Stimulated activated CD8-positive, alpha-beta memory T cell treated with anti-CD3 and anti-CD28 coated beads, Interleukin-7, amount 100 ng/mL, for 1 hour (primary cell): ENCODE measurements around the gene INTS7.

Source experiments
- DNase-seq, 2 donors: peaks; one replicate each; pipeline ENCODE4 v3.0.0-alpha.2; 2020; ENCODE audit warnings: low read depth in 2 of 2

The INTS7 gene

DNA sequence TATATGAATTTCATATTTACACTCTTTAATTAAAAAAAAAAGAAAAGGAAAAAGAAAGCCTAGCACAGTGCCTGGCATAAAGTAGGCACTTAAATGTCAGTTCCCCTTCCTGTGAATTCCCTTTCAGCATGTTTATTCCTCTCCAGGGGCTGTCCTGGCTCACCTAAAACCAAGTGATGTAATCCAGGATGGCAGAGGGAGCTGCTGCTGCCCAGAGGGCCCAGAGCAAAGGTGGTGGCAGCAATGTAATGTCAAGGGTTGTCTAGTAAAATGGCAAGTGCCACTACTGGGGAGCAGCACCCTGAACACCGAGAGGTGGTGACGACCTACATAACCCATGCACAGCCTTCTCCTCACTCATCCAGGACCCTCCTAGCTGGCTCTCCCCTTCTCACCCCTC is 126.4 kb downstream of the INTS7 start:
- no peak for DNase-seq

DNA sequence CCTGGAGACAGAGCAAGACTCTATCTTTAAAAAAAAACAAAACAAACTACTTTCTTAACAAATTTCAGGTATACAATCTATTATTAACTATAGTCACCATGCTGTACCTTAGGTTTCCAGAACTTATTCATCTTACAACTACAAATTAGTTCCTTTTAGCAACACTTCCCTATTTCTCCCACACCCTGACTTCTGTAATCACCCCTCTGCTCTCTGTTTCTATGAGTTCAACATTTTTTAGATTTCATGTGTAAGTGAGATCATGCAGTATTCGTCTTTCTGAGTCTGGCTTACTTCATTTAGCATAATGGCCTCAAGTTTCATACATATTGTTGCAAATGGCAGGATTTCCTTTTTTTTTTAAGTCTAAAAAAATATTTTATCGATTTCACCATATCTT is 126.9 kb downstream of the INTS7 start:
- DNase-seq, result no peak

DNA sequence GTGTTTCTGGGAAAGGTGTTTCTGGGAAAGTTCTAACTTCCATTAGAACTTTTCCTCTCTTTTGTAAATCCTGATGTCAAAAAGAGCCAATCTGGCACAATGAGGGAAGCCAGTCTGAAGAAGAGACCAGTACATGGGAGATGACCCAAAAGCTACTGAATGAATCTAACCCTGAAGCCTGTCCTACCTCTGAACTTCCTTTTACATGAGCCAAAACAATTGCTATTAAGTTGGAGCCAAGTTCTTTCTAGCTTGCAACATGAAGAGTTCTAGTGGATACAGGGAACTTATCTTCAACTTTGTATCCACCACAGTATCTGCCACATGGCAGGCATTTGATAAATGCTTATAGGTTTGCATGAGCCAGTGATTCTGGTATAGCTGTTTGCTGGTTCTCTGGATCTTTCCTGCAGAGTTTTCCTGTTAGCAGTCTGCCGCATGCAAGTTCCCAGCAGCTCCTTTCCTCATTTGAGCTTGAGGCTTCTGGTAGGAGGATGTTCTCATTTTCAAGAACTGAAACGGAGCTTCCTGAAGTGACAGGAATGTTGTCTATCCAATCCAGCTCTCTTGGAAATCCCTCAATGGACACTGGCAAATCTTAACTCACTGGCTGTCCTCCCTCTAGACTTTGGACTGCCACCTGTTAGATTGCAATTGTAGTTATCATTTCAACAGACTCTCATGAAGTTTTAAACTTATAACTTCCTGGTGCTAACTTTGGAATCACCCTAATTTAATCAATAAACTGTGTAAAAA is 131.7 kb downstream of the INTS7 start:
- no peak for DNase-seq

DNA sequence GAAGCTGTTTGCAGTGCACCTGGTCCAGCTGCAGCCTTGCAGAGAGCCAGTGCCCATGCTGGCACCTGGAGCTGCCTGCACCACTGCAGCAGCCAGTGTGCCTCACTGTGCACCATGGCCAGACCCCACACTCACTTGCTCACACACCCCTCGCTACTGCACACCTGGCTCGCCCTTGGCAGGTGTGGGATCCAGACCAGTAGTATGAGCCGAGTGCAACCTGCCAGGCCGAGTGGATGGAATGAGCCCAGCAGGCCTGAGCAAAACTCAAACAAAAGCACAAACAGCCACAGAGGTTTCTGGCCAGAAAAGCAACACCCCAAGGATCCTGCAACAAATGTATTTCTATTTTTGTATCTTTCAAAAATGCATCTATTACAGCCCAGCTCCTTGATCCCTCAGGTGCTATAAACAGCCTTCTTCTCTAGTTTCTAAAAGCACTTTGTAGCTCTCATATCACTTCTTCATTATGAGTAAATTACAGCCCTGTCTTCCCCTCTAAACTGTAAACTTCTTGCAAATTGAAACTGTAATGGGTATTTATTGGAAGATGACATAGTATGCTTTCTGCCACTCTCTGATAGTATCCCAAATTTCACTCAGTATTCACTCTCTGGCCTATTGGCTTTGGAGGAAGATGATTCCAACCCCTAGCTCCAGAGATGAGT is 132.6 kb downstream of the INTS7 start:
- no peak for DNase-seq

DNA sequence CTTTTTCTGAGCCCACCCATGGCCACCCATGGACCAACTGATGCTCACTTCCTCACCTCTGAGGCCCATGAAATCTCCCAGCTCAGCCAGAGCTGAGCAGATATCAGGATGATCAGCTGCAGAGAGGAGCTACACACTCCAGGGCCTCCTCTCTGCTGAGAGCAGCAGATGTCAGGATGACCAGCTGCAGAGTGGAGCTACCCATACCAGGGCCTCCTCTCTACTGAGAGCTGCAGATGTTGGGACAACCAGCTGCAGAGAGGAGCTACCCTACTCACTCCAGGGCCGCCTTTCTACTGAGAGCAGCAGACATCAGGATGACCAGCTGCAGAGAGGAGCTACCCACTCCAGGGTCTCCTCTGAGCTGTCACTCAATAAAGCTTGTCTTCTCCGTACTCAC is 133.4 kb downstream of the INTS7 start:
- DNase-seq, result no peak

DNA sequence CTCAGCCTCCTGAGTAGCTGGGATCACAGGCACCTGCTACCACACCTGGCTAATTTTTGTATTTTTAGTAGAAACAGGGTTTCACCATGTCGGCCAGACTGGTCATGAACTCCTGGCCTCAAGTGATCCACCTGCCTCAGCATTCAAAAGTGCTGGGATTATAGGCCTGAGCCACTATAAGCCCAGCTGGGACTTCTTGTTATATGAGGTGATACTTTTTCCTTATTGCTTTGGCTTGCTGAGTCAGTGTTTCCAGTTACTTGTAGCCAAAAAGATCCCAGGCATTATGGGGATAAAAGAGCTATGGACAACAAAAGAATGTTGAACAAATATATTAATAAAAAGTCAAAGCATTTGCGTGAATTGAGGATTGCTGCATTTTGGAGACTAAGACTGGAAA is 134.9 kb downstream of the INTS7 start:
- DNase-seq, result no peak

DNA sequence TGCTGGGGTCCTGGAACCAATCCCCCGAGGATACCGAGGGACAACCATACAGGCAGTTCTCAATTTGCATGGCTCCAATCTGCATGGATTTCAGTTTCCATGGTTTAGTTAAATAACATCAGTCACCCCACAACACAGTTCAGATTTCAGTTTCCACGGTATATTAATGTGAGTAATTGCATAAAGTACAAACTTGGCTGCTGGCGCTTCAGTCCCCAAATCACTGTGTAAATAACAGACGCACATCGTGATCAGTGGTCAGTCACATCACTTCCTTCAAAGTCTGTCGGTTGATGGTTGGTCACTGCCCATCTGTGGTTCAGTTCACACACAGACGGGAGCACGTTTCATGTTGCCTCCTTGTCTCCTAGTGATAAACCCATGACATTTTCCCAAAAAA is 138.4 kb downstream of the INTS7 start:
- DNase-seq, result no peak

DNA sequence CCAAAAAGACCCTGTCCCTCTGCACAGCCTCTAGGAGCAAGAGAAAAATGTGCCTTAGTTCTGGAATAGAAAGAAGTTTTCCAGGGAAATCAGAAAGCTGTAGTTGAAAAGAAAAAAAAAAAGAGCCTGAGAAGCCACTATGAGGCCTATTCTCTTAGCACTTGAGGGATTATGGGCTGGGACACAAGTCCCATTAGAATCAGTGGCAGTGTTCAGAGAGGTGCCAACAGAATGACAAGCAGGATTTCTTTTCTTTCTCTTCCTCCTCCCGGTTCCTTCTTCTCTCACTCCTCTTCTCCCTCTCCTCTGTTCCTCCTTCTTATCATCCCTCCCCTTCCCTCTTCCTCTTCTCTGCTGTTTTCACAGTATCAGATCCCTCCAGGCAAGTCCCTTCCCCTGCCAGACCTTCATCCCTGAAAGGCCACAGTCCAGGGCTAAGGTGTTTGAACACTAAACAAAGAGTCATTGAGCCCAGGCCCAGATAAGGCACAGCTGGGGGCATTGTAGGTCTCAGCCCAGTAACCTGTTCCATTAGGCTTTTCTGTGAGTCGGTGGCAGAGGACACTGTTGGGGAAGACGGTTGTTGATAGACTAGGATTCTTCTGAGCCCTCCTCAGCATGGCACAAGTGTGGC is 140.1 kb downstream of the INTS7 start:
- DNase-seq, result no peak

DNA sequence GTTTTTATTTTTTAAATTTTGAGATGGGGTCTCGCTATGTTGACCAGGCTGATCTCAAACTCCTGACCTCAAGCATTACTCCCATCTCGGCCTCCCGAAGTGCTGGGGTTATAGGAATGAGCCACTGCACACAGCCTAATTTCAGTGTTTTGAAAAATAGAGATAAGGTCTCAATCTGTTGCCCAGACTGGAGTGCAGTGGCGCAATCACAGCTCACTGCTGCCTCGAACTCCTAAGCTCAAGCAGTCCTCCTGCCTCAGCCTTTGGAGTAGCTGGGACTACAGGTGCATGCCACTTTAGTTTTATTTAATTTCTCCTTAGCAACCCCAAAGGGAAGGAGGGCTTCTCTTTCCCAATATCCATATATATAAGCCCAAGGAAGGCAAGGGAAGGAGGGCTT is 141.0 kb downstream of the INTS7 start:
- DNase-seq, result no peak

DNA sequence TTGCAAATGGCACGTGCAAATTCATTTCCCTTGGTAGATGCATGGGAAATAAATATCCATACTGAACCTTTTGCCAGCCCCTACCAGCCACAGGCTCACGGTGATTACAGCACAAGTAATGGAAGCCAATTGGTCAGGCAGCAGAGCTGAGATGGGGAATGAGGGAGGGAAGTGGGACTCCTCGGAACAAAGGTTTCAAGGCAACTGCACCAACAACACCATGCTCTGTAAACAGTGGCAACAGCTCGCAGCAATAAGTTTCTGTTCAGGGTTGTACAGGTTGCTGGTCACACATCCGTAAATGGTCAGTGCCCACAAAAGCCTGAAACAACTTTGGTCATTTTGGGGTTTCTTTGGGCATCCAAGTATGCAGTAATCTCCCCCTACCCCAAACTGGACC is 142.1 kb downstream of the INTS7 start:
- no peak for DNase-seq

DNA sequence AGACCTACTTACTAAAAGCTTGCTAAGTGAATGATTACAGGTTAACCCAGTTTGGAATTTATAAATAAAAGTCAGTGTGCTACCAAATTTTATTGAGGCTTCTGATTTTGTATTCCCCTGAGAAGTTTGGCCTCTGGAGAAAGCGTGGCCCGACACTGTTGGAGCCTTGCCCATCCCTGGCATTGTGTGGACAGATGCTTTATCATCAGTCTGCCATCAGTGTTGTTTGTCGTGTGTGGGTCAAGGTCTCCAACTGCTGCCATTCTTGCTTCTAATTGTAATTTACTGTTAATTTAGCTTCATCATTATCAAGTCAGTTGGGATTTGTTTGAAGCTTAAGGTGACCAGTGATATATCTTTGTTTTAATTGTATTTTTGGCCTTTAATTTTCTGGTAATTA is 142.8 kb downstream of the INTS7 start:
- DNase-seq, result no peak

DNA sequence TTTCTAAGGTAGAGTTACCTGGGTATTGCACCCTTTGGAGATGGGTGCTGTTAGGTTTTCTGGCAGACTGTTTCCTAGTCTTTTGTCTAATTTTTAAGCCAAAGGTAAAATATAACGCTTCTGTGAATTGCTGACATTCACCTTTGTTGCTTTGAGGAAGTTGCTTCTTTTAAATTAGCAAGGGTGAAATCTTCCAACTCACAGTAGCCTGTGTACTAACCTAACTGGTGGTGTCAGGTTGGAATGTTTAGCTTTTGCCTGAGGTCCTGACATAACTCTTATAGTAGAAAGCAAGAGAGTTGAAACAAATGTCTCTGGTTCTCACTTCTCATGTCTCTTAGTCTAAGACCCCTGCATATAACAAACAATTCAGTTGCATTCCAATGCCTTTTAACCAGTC is 143.6 kb downstream of the INTS7 start:
- DNase-seq, result no peak
